PC-9 (cell line): ENCODE data around the gene IGFBP6.
"Not testable (repeated sequence)": the region's sequence is repeated elsewhere in the genome, so short reads cannot be mapped to it uniquely, and the experiment has no call there.

Experiments used
- EZH2 ChIP-seq: fragments of 200-600 bp; sonication (generic); IDR thresholded peaks from 2 replicates; pipeline ENCODE4 v1.8.0; 2017; ENCODE audit warnings: antibody characterized with exemption, low read depth
- TF ChIP-seq, protein P1 (sequence below): fragments of 200-600 bp; sonication (generic); conservative IDR thresholded peaks from 2 replicates; pipeline ENCODE4 v1.6.1; 2017; ENCODE audit warnings: mixed run types, antibody characterized with exemption, mild to moderate bottlenecking, moderate library complexity

DNA sequence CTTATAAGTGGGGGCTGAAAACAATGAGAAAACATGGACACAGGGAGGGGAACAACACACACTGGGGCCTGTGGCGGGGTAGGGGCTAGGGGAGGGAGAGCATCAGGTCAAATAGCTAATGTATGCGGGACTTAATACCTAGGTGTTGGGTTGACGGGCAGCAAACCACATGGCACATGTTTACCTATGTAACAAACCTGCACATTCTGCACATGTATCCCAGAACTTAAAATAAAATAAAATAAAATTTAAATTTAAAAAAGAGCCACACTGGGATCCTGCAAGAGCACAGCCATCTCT, 1.9 kb upstream of the IGFBP6 start:
- not testable (repeated sequence) for TF ChIP-seq EZH2
- TF ChIP-seq, protein P1, sequence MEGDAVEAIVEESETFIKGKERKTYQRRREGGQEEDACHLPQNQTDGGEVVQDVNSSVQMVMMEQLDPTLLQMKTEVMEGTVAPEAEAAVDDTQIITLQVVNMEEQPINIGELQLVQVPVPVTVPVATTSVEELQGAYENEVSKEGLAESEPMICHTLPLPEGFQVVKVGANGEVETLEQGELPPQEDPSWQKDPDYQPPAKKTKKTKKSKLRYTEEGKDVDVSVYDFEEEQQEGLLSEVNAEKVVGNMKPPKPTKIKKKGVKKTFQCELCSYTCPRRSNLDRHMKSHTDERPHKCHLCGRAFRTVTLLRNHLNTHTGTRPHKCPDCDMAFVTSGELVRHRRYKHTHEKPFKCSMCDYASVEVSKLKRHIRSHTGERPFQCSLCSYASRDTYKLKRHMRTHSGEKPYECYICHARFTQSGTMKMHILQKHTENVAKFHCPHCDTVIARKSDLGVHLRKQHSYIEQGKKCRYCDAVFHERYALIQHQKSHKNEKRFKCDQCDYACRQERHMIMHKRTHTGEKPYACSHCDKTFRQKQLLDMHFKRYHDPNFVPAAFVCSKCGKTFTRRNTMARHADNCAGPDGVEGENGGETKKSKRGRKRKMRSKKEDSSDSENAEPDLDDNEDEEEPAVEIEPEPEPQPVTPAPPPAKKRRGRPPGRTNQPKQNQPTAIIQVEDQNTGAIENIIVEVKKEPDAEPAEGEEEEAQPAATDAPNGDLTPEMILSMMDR: not testable (repeated sequence)
